Gastrocnemius medialis (tissue), 4 donors: ENCODE results near the gene ERICH6. TPM values are rescaled to one million over a fixed set of nuclear protein-coding genes. Genes with fewer than 3 reads are reported as not detected.

ENCODE experiments used
- ATAC-seq, 2 donors: fragments of 150-250 bp; one replicate each; pipeline ENCODE4 v1.9.1; 2016
- DNase-seq, 2 donors: peaks; one replicate each; pipeline ENCODE4 v3.0.0-alpha.2; 2019
- H3K27ac ChIP-seq, 4 donors: fragments of 200-600 bp; sonication (generic); 1 replicate in 1 of 4; 2 replicates in 3 of 4; pipeline ENCODE4 v1.5.1; 2016 to 2018; ENCODE audit warnings: mild to moderate bottlenecking in 2 of 4, moderate library complexity in 1 of 4
- H3K27me3 ChIP-seq, 3 donors: fragments of 200-600 bp; sonication (generic) in 2 of 3; 1 replicate in 1 of 3; 2 replicates in 2 of 3; pipeline versions ENCODE4 v1.5.1 to v1.6.0; 2016 to 2019; ENCODE audit warnings: mild to moderate bottlenecking in 1 of 3, moderate library complexity in 1 of 3
- H3K36me3 ChIP-seq, 2 donors: fragments of 200-600 bp; sonication (generic) in 1 of 2; one replicate each; pipeline ENCODE4 v1.5.1; 2017 to 2018
- H3K4me1 ChIP-seq, 2 donors: fragments of 200-600 bp; sonication (generic) in 1 of 2; one replicate each; pipeline ENCODE4 v1.5.1; 2016 to 2017; ENCODE audit warnings: mild to moderate bottlenecking in 2 of 2
- H3K4me3 ChIP-seq, 4 donors: fragments of 200-600 bp; sonication (generic) in 3 of 4; 1 replicate in 1 of 4; 2 replicates in 3 of 4; pipeline ENCODE4 v1.5.1; 2016 to 2019; ENCODE audit warnings: mild to moderate bottlenecking in 2 of 4
- H3K9me3 ChIP-seq, 3 donors: fragments of 200-600 bp; sonication (generic) in 2 of 3; 1 replicate in 1 of 3; 2 replicates in 2 of 3; pipeline ENCODE4 v1.5.1; 2016 to 2019
- POLR2A ChIP-seq, 2 donors: fragments of 450-650 bp; IDR thresholded peaks; one replicate each; pipeline ENCODE4 v1.6.1; 2017; ENCODE audit warnings: antibody characterized with exemption in 2 of 2, mild to moderate bottlenecking in 2 of 2, moderate library complexity in 2 of 2
- in situ Hi-C, 4 donors: fragments of 200-750 bp; cut with MboI; loops; one replicate each; pipeline versions ENCODE4 v1.15.0 to v1.8.0; 2017; ENCODE audit warnings: low sequenced_read_pairs in 4 of 4
- intact Hi-C: fragments of 100-400 bp; cut with DNase I; formaldehyde crosslinking; loops from one replicate; pipeline ENCODE4 v1.15.1; 2023; ENCODE audit warnings: low total_unique reads
- total RNA-seq, 4 donors: library from RNA; depleted of rRNA; stranded (reverse); fragments of >200 nt; gene quantifications; one replicate each; pipeline versions ENCODE4 v1.1.0 to v1.2.3, GENCODE V29; 2016
- TF ChIP-seq, protein P1 (sequence below), 5 experiments: fragments of 450-650 bp in 3 of 5; fragments of 200-600 bp in 2 of 5; sonication (generic) in 2 of 5; IDR thresholded peaks in 4 of 5; conservative IDR thresholded peaks in 1 of 5; 1 replicate in 4 of 5; 2 replicates in 1 of 5; pipeline ENCODE4 v1.5.1; 2016 to 2019; ENCODE audit warnings: antibody characterized with exemption in 5 of 5, mild to moderate bottlenecking in 3 of 5, moderate library complexity in 3 of 5

The ERICH6 gene
- total RNA-seq, 4 donors from 2014 or later: not detected

DNA sequence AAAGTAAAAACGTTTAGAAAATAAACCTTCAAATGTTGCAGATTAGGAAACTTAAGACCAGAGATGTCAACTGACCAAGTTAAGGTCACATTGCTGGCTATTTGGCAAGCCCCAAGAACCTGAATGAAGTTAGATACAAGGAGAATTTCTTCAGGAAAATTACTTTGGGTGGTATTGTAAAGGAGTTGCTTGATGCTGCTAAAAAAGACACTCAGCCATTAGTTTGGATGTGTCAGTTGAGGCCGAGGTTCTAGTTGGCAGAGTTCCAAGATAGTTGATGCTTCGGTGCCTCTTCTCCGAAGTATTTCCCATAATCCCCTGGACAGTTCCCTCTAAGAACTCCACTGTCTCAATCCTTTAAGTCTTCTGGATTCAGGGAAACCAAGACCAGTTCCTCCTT, 35.0 kb upstream of the ERICH6 start:
- no peak overlapping the region for H3K4me3 ChIP-seq
- no peak for DNase-seq
- H3K27me3 ChIP-seq: no peaks in the 10 kb centered on the region
- no peak overlapping the region for H3K27ac ChIP-seq
- ATAC-seq: no peak
- intact Hi-C loops (no loop called here), in situ Hi-C loops (no loop called here)
- no peaks in the 10 kb centered on the region for H3K9me3 ChIP-seq
- peaks cover 3 to 6% of the 10 kb centered on the region in 2 donors for H3K4me1 ChIP-seq
- no peak for TF ChIP-seq POLR2A (IDR thresholded peaks at IDR 0.05)
- TF ChIP-seq, protein P1, sequence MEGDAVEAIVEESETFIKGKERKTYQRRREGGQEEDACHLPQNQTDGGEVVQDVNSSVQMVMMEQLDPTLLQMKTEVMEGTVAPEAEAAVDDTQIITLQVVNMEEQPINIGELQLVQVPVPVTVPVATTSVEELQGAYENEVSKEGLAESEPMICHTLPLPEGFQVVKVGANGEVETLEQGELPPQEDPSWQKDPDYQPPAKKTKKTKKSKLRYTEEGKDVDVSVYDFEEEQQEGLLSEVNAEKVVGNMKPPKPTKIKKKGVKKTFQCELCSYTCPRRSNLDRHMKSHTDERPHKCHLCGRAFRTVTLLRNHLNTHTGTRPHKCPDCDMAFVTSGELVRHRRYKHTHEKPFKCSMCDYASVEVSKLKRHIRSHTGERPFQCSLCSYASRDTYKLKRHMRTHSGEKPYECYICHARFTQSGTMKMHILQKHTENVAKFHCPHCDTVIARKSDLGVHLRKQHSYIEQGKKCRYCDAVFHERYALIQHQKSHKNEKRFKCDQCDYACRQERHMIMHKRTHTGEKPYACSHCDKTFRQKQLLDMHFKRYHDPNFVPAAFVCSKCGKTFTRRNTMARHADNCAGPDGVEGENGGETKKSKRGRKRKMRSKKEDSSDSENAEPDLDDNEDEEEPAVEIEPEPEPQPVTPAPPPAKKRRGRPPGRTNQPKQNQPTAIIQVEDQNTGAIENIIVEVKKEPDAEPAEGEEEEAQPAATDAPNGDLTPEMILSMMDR (IDR thresholded peaks at IDR 0.05 in 4 of 5, conservative IDR thresholded peaks at IDR 0.05 in 1 of 5): no peak
- H3K36me3 ChIP-seq: peaks cover 0 to 13% of the 10 kb centered on the region in 2 donors

DNA sequence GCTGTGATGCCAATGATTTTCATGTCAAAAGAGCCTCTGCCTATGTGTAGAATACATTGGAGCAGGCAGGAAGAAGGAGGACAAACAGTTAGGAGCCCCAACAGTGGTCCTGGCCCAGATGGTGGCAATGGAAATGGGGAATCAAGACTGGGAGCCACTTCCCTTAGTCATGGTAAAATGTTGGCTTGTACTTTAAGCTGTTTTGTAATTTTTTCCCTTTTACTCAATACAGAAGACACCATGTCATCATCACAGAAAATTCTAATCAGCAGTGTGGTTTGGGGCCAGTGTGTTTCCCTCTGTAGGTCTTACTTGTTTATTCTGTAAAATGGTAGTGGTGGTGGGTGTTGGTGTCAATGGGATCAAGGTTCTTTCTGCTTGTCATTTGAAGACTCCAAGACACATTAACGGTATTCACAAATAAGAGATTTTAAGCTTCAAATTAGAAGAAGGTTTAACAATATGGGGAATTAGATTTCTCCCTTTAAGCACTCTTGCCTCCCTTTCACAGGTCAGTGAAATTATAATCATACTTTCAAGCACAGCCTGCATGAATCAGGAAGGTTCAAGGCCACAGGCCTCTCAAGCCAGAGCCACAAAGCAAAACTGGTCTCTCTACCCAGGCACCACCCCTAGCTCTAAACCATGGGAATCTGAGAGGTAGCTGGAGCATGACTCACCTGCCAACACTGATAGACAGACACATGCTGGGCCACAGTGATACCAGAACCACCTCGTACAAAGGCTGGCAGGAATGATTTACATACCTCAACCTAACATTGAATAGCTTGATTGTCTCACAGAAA, 34.4 kb upstream of the ERICH6 start:
- peak; percentile 44 to 46 for ATAC-seq
- no peaks in the 10 kb centered on the region for H3K9me3 ChIP-seq
- H3K27ac ChIP-seq: no peak overlapping the region
- peaks cover 0 to 6% of the 10 kb centered on the region in 2 donors for H3K4me1 ChIP-seq
- no peaks in the 10 kb centered on the region for H3K27me3 ChIP-seq
- in situ Hi-C loops (no loop called here), intact Hi-C loops (no loop called here)
- TF ChIP-seq POLR2A (IDR thresholded peaks at IDR 0.05): no peak
- TF ChIP-seq, protein P1 (IDR thresholded peaks at IDR 0.05 in 4 of 5, conservative IDR thresholded peaks at IDR 0.05 in 1 of 5): no peak
- no peak overlapping the region for H3K4me3 ChIP-seq
- H3K36me3 ChIP-seq: peaks cover 0 to 13% of the 10 kb centered on the region in 2 donors
- DNase-seq: no peak

DNA sequence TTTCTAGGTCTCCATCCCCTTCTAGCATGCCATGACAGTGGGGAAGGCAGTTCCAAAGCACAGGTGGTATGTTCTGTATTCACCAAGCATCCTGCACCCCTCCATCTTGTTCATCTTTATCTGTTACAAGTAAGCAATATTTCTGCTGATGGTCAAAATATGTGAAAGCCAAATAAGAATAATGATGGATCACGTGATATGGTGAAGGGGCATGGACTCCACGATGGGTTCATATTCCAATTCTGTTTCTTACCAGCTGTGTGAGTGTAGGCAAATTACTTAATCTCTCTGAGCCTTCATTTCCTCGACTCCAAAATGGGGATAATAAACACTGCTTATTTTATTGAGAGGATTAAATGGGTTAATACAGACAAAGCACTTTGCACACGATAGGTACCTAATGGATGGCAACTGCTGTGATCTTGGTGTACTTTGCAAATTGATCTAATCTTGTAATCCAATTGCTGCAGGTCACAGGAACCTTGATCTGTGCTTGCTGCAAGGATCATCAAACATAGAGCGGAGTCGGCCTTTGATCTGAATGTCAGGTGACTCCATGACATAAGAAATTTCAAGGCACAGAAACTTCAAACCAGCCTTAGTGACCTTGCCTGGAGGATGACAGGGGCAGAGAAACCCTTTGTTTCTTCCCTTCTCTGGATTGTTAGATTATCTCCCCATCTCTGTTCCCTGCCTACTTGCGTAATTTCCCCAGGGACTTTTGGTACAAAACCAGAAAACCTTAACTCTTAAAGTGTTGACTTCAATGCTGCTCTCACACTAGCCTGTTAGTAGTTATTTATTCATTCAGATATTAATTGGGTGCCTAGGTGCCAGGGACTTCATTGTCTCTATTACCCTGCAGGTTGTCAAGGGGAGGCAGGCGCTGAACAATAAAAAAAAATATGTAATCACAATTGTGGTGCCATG, 33.4 kb upstream of the ERICH6 start:
- Histone ChIP-seq H3K36me3 (peaks cover 0 to 9% of the 10 kb centered on the region in 2 donors), H3K27ac (no peak overlapping the region), H3K4me3 (no peak overlapping the region), H3K9me3 (no peaks in the 10 kb centered on the region), H3K4me1 (peaks cover 0 to 6% of the 10 kb centered on the region in 2 donors), H3K27me3 (no peaks in the 10 kb centered on the region)
- in situ Hi-C loops (no loop called here), intact Hi-C loops (no loop called here)
- TF ChIP-seq, protein P1 (IDR thresholded peaks at IDR 0.05 in 4 of 5, conservative IDR thresholded peaks at IDR 0.05 in 1 of 5): no peak
- TF ChIP-seq POLR2A (IDR thresholded peaks at IDR 0.05): no peak
- DNase-seq: no peak
- peak in 1 of 2 donors; percentile 30 for ATAC-seq

DNA sequence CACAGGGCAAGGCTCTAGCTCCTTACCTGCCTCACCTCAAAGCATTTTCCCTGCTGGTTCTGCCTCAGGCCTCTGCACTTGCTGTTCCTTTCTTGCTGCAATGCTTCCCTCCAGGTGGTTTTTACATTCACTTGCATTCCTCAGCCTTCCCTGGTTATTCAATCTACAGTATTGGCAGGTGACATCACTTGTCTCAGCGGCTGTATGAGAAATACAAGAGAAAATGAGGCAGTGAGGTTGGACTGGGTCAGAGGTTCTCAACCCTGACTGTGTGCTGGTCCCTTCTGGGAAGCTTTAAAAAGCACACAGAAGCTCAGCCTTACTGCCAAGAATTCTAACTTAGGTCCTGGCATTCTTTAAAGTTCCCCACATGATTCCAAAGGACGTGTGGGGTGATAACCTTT, 32.6 kb upstream of the ERICH6 start:
- H3K27ac ChIP-seq: no peak overlapping the region
- H3K4me3 ChIP-seq: no peak overlapping the region
- H3K9me3 ChIP-seq: no peaks in the 10 kb centered on the region
- DNase-seq (no peak), ATAC-seq (no peak)
- H3K27me3 ChIP-seq: no peaks in the 10 kb centered on the region
- peaks cover 0 to under 1% of the 10 kb centered on the region in 2 donors for H3K36me3 ChIP-seq
- intact Hi-C loops (no loop called here), in situ Hi-C loops (no loop called here)
- no peak for TF ChIP-seq POLR2A (IDR thresholded peaks at IDR 0.05)
- TF ChIP-seq, protein P1 (IDR thresholded peaks at IDR 0.05 in 4 of 5, conservative IDR thresholded peaks at IDR 0.05 in 1 of 5): no peak
- peaks cover 0 to 6% of the 10 kb centered on the region in 2 donors for H3K4me1 ChIP-seq
